H9 (cell line): ENCODE data around the gene TMEM164. TPM values are rescaled to one million over a fixed set of nuclear protein-coding genes. Genes with fewer than 3 reads are reported as not detected.
A peak's percentile ranks its signal among the peaks of the same experiment; 100 is the strongest.

ENCODE experiments used
- DNase-seq: peaks from one replicate; pipeline ENCODE4 v3.0.0-alpha.2; 2017
- H2AFZ ChIP-seq: one replicate; pipeline ENCODE4 v1.6.1; 2013; ENCODE audit warnings: mild to moderate bottlenecking, low read length, control low read depth, moderate library complexity
- H2AK5ac ChIP-seq: 2 replicates; pipeline ENCODE4 v1.6.1; 2013; ENCODE audit warnings: low read length, control low read depth, mixed read lengths; ENCODE audit not compliant: insufficient read length
- H2BK120ac ChIP-seq: one replicate; pipeline ENCODE4 v1.6.1; 2013; ENCODE audit warnings: low read depth, mild to moderate bottlenecking, low read length, control low read depth, inconsistent platforms; ENCODE audit not compliant: poor library complexity, severe bottlenecking
- H2BK12ac ChIP-seq: 2 replicates; pipeline ENCODE4 v1.6.1; 2013; ENCODE audit warnings: low read length, control low read depth, mixed read lengths, low read depth; ENCODE audit not compliant: insufficient read length
- H2BK15ac ChIP-seq: 2 replicates; pipeline ENCODE4 v1.6.1; 2013; ENCODE audit warnings: low read depth, low read length, control low read depth
- H2BK20ac ChIP-seq: one replicate; pipeline ENCODE4 v1.6.1; 2013; ENCODE audit warnings: low read depth, mild to moderate bottlenecking, low read length, control low read depth, inconsistent platforms; ENCODE audit not compliant: poor library complexity, severe bottlenecking
- H2BK5ac ChIP-seq: 2 replicates; pipeline ENCODE4 v1.6.1; 2013; ENCODE audit warnings: low read length, control low read depth, mixed read lengths; ENCODE audit not compliant: insufficient read length
- H3K14ac ChIP-seq: 2 replicates; pipeline ENCODE4 v1.6.1; 2013; ENCODE audit warnings: low read length, control low read depth; ENCODE audit not compliant: insufficient read depth
- H3K18ac ChIP-seq: 2 replicates; pipeline ENCODE4 v1.6.1; 2013; ENCODE audit warnings: low read depth, mild to moderate bottlenecking, mixed read lengths, low read length, control low read depth; ENCODE audit not compliant: insufficient read length
- H3K23ac ChIP-seq: 2 replicates; pipeline ENCODE4 v1.6.1; 2013; ENCODE audit warnings: low read length, control low read depth, mixed read lengths, low read depth; ENCODE audit not compliant: insufficient read length
- H3K23me2 ChIP-seq: 2 replicates; pipeline ENCODE4 v1.6.1; 2013; ENCODE audit warnings: low read depth, mild to moderate bottlenecking, mixed read lengths, low read length, control low read depth; ENCODE audit not compliant: insufficient read length, poor library complexity, severe bottlenecking
- H3K27ac ChIP-seq: 2 replicates; pipeline ENCODE4 v1.5.1; 2013; ENCODE audit warnings: low read length, control low read depth, mixed read lengths, low read depth; ENCODE audit not compliant: insufficient read length
- H3K27me3 ChIP-seq: 2 replicates; pipeline ENCODE4 v1.6.1; 2013; ENCODE audit warnings: low read length, control low read depth, inconsistent platforms; ENCODE audit not compliant: insufficient read depth
- H3K4ac ChIP-seq: 2 replicates; pipeline ENCODE4 v1.6.1; 2013; ENCODE audit warnings: low read depth, mild to moderate bottlenecking, control low read depth, inconsistent platforms, low read length, moderate library complexity
- H3K4me1 ChIP-seq: 2 replicates; pipeline ENCODE4 v1.6.1; 2013; ENCODE audit warnings: low read length, control low read depth, inconsistent platforms; ENCODE audit not compliant: insufficient read depth
- H3K4me2 ChIP-seq: 2 replicates; pipeline ENCODE4 v1.6.1; 2013; ENCODE audit warnings: low read length, control low read depth, mixed read lengths; ENCODE audit not compliant: insufficient read length, insufficient read depth
- H3K56ac ChIP-seq: 2 replicates; pipeline ENCODE4 v1.6.1; 2013; ENCODE audit warnings: low read depth, mild to moderate bottlenecking, mixed read lengths, low read length, control low read depth; ENCODE audit not compliant: insufficient read length
- H3K79me1 ChIP-seq: 2 replicates; pipeline ENCODE4 v1.6.1; 2013; ENCODE audit warnings: low read depth, mild to moderate bottlenecking, moderate library complexity, low read length, control low read depth, inconsistent platforms; ENCODE audit not compliant: insufficient read depth, poor library complexity, severe bottlenecking
- H3K79me2 ChIP-seq: 2 replicates; pipeline ENCODE4 v1.6.1; 2013; ENCODE audit warnings: low read length, control low read depth, inconsistent platforms; ENCODE audit not compliant: insufficient read depth
- H3K9ac ChIP-seq: 2 replicates; pipeline ENCODE4 v1.6.1; 2013; ENCODE audit warnings: low read length, control low read depth, mixed read lengths; ENCODE audit not compliant: insufficient read length; ENCODE audit errors: extremely low read depth
- H3K9me3 ChIP-seq: one replicate; pipeline ENCODE4 v1.6.1; 2013; ENCODE audit warnings: low read depth, low read length, inconsistent platforms; ENCODE audit not compliant: control insufficient read depth
- H3T11ph ChIP-seq: one replicate; pipeline ENCODE4 v1.6.1; 2013; ENCODE audit warnings: mild to moderate bottlenecking, low read length, control low read depth, inconsistent platforms
- H4K20me1 ChIP-seq: one replicate; pipeline ENCODE4 v1.6.1; 2013; ENCODE audit not compliant: control insufficient read depth, insufficient read length, insufficient read depth
- H4K5ac ChIP-seq: 2 replicates; pipeline ENCODE4 v1.6.1; 2013; ENCODE audit warnings: low read depth, mild to moderate bottlenecking, mixed read lengths, low read length, control low read depth; ENCODE audit not compliant: insufficient read length
- H4K8ac ChIP-seq: replicated peaks from 2 replicates; pipeline ENCODE4 v1.6.1; 2013; ENCODE audit warnings: low read length, control low read depth, mixed read lengths, low read depth; ENCODE audit not compliant: insufficient read length
- H4K91ac ChIP-seq: 2 replicates; pipeline ENCODE4 v1.6.1; 2013; ENCODE audit warnings: low read depth, mild to moderate bottlenecking, moderate library complexity, mixed read lengths, low read length, control low read depth; ENCODE audit not compliant: insufficient read length
- H3K27ac Mint-ChIP-seq, 3 experiments: 2 replicates in 2 of 3; 3 replicates in 1 of 3; pipeline ENCODE4 v1.8.0; 2020 to 2021; ENCODE audit warnings: mixed read lengths in 3 of 3, mild to moderate bottlenecking in 1 of 3, moderate library complexity in 1 of 3
- H3K27me3 Mint-ChIP-seq: 2 replicates; pipeline ENCODE4 v1.8.0; 2021; ENCODE audit warnings: low read depth, mild to moderate bottlenecking, moderate library complexity, mixed read lengths
- H3K36me3 Mint-ChIP-seq, 3 experiments: 2 replicates in 2 of 3; 3 replicates in 1 of 3; pipeline ENCODE4 v1.8.0; 2020 to 2021; ENCODE audit warnings: low read depth in 3 of 3, mixed read lengths in 3 of 3; ENCODE audit not compliant: insufficient read depth in 1 of 3
- H3K4me1 Mint-ChIP-seq, 2 experiments: 2 replicates each; pipeline ENCODE4 v1.8.0; 2020; ENCODE audit warnings: mixed read lengths in 2 of 2
- H3K4me3 Mint-ChIP-seq, 2 experiments: 2 replicates in 1 of 2; 3 replicates in 1 of 2; pipeline ENCODE4 v1.8.0; 2020 to 2021; ENCODE audit warnings: mild to moderate bottlenecking in 2 of 2, mixed read lengths in 2 of 2, moderate library complexity in 1 of 2
- H3K9me3 Mint-ChIP-seq, 2 experiments: 2 replicates in 1 of 2; 3 replicates in 1 of 2; pipeline ENCODE4 v1.8.0; 2020; ENCODE audit warnings: mild to moderate bottlenecking in 2 of 2, mixed read lengths in 2 of 2, moderate library complexity in 1 of 2
- WGBS: extraction: QIAGEN DNeasy Blood & Tissue Kit; methylation state at CpG from one replicate; pipeline ENCODE4 v1.1.7; 2013; ENCODE audit warnings: missing lambda C conversion rate, low lambda C conversion rate, mixed read lengths; ENCODE audit not compliant: insufficient read length; ENCODE audit errors: extremely low coverage; 5-methylcytosine and 5-hydroxymethylcytosine counted together
- total RNA-seq: library from RNA; stranded (reverse); gene quantifications from 2 replicates; pipeline ENCODE4 v1.2.1, GENCODE V29; 2021
- TF ChIP-seq, protein P1 (sequence below): fragments of 200-600 bp; sonication (generic); conservative IDR thresholded peaks from 3 replicates; pipeline ENCODE4 v1.8.0; 2021; ENCODE audit warnings: antibody characterized with exemption, mild to moderate bottlenecking

The TMEM164 gene
- total RNA-seq, 1 experiment from 2014 or later, result 30.4 TPM

DNA sequence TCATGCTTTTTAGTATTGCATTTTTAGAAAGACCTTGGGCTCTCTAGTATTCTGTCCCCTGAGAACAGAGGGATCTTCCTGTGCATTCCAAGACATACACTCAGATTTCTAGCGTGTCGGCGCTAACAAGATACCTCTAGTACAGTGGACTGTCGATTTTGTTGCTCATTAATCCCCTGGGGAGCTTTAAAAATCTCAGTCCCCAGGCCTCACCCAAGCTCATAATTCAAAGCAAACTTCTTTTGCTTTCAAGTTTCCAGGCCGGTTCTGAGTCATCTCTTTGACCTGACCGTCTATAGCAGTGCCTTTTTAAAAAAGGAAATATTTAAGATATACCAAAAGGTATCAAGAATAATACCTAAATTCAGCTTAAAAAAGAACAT lies 178.0 kb downstream of the TMEM164 start:
- Histone ChIP-seq H3K4me2 (no peak overlapping the region), H3K79me1 (no peaks in the 10 kb centered on the region), H2BK15ac (no peak overlapping the region), H3K9me3 (no peaks in the 10 kb centered on the region), H3K27ac (no peak overlapping the region), H3K79me2 (no peaks in the 10 kb centered on the region), H3K4me1 (peaks cover 4% of the 10 kb centered on the region; the same call in 1 of the 2 replicates), H3K56ac (no peak overlapping the region), H2BK120ac (no peak overlapping the region), H3K18ac (no peak overlapping the region), H3K9ac (no peak overlapping the region), H4K91ac (no peak overlapping the region), H2BK12ac (no peak overlapping the region), H2AK5ac (no peak overlapping the region), H3K4ac (no peak overlapping the region), H4K5ac (no peak overlapping the region), H3K23ac (no peak overlapping the region), H2AFZ (no peak overlapping the region), H4K8ac (no peak overlapping the region), H2BK5ac (no peak overlapping the region), H3K14ac (no peak overlapping the region; the same call in 1 of the 2 replicates), H4K20me1 (no peaks in the 10 kb centered on the region), H2BK20ac (no peak overlapping the region), H3K23me2 (no peaks in the 10 kb centered on the region), H3K27me3 (no peaks in the 10 kb centered on the region), H3T11ph (no peak overlapping the region)
- H3K27me3 Mint-ChIP-seq, result no peaks in the 10 kb centered on the region
- H3K27ac Mint-ChIP-seq, result 0 out of 7 replicates have a peak overlapping the region, but pooled peaks of 1 of the 3 experiments have one; percentile 33
- H3K36me3 Mint-ChIP-seq, result peaks cover 0 to 13% (median 5%) of the 10 kb centered on the region in 3 experiments; a peak in 4 of 7 replicates
- TF ChIP-seq, protein P1, sequence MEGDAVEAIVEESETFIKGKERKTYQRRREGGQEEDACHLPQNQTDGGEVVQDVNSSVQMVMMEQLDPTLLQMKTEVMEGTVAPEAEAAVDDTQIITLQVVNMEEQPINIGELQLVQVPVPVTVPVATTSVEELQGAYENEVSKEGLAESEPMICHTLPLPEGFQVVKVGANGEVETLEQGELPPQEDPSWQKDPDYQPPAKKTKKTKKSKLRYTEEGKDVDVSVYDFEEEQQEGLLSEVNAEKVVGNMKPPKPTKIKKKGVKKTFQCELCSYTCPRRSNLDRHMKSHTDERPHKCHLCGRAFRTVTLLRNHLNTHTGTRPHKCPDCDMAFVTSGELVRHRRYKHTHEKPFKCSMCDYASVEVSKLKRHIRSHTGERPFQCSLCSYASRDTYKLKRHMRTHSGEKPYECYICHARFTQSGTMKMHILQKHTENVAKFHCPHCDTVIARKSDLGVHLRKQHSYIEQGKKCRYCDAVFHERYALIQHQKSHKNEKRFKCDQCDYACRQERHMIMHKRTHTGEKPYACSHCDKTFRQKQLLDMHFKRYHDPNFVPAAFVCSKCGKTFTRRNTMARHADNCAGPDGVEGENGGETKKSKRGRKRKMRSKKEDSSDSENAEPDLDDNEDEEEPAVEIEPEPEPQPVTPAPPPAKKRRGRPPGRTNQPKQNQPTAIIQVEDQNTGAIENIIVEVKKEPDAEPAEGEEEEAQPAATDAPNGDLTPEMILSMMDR, result no peak
- WGBS, result no CpG with 5 or more reads among the region's 6 CpGs
- no peak for DNase-seq
- H3K4me1 Mint-ChIP-seq, result peaks cover 27 to 34% of the 10 kb centered on the region in 2 experiments
- no peak overlapping the region for H3K4me3 Mint-ChIP-seq
- H3K9me3 Mint-ChIP-seq, result no peaks in the 10 kb centered on the region
